Upper lobe of right lung (tissue), 1 donor: ENCODE data around the gene MTHFSD. TPM values are rescaled to one million over a fixed set of nuclear protein-coding genes. Genes with fewer than 3 reads are reported as not detected.

ENCODE experiments used
- ATAC-seq: fragments of 200-7000 bp; cut with Tn5 transposase; one replicate; pipeline ENCODE4 v1.9.1; 2020; ENCODE audit warnings: mild to moderate bottlenecking, moderate library complexity
- DNase-seq: peaks from one replicate; pipeline ENCODE4 v3.0.0-alpha.2; 2020
- H3K27ac ChIP-seq: fragments of 200-600 bp; one replicate; pipeline ENCODE4 v1.8.0; 2022
- H3K27me3 ChIP-seq: fragments of 200-600 bp; one replicate; pipeline ENCODE4 v1.8.0; 2022; ENCODE audit warnings: mild to moderate bottlenecking
- H3K36me3 ChIP-seq: fragments of 200-600 bp; one replicate; pipeline ENCODE4 v1.8.0; 2022
- H3K4me1 ChIP-seq: fragments of 200-600 bp; one replicate; pipeline ENCODE4 v1.8.0; 2022
- H3K4me3 ChIP-seq: fragments of 200-600 bp; one replicate; pipeline ENCODE4 v1.8.0; 2022; ENCODE audit warnings: mild to moderate bottlenecking
- H3K9me3 ChIP-seq: fragments of 200-600 bp; one replicate; pipeline ENCODE4 v1.8.0; 2022
- CTCF ChIP-seq: fragments of 200-600 bp; IDR thresholded peaks from one replicate; pipeline ENCODE4 v1.8.0; 2022; ENCODE audit warnings: antibody characterized with exemption
- intact Hi-C: fragments of 100-400 bp; cut with DNase I; formaldehyde crosslinking; loops from one replicate; pipeline ENCODE4 v1.11.0; 2022
- total RNA-seq: library from RNA; stranded (reverse); fragmentation: NEBNext Ultra II Directional; extraction: Animal tissue kit (Norgen Biotek cat#: 25700); gene quantifications from one replicate; pipeline ENCODE4 v1.2.1, GENCODE V29; 2021
- donor health status: DM: no; HTN: yes; CAD: no; lungs with severe emphysema.

MTHFSD gene
- total RNA-seq, 1 donor from 2014 or later = 18.7 TPM

GRCh38 chr16:86520317-86521210 lies 34.5 kb downstream of the MTHFSD start:
- H3K27me3 ChIP-seq = peaks cover 53% of the 10 kb centered on the region
- H3K4me3 ChIP-seq = no peak overlapping the region
- intact Hi-C loops = loop anchor here (10.0 kb wide), 1 partner anchor 696 kb away; no protein-coding TSS in a partner anchor
- no peak overlapping the region for H3K27ac ChIP-seq
- TF ChIP-seq CTCF = no peak
- no peak for DNase-seq
- no peak for ATAC-seq
- H3K36me3 ChIP-seq = no peaks in the 10 kb centered on the region
- H3K4me1 ChIP-seq = no peaks in the 10 kb centered on the region
- no peaks in the 10 kb centered on the region for H3K9me3 ChIP-seq

GRCh38 chr16:86519649-86520316 lies 35.3 kb downstream of the MTHFSD start:
- Histone ChIP-seq H3K4me3 (peak overlapping the region; percentile 28), H3K27ac (peak overlapping the region; percentile 20), H3K4me1 (no peaks in the 10 kb centered on the region), H3K36me3 (no peaks in the 10 kb centered on the region), H3K9me3 (no peaks in the 10 kb centered on the region), H3K27me3 (peaks cover 59% of the 10 kb centered on the region)
- intact Hi-C loops = loop anchor here (5.0 to 10.0 kb wide), 4 partner anchors 175 to 695 kb away; no protein-coding TSS in a partner anchor
- ATAC-seq (peak; percentile 59), DNase-seq (peak; percentile 78)
- peak; percentile 94 for TF ChIP-seq CTCF

GRCh38 chr16:86519007-86519648 lies 35.9 kb downstream of the MTHFSD start:
- peaks cover 64% of the 10 kb centered on the region for H3K27me3 ChIP-seq
- no peak for TF ChIP-seq CTCF

GRCh38 chr16:86517652-86518258 lies 37.3 kb downstream of the MTHFSD start:
- no peaks in the 10 kb centered on the region for H3K9me3 ChIP-seq
- peak overlapping the region; percentile 55 for H3K27ac ChIP-seq
- peak; percentile 65 for ATAC-seq
- no peak for DNase-seq
- TF ChIP-seq CTCF = peak; percentile 68
- intact Hi-C loops = loop anchor here (5.0 to 10.0 kb wide), 3 partner anchors 173 to 445 kb away; no protein-coding TSS in a partner anchor
- H3K4me3 ChIP-seq = no peak overlapping the region
- H3K4me1 ChIP-seq = no peaks in the 10 kb centered on the region
- peaks cover 4% of the 10 kb centered on the region for H3K36me3 ChIP-seq
- peaks cover 76% of the 10 kb centered on the region for H3K27me3 ChIP-seq

More at GRCh38 chr16:86519007-86519648, 35.9 kb downstream of the MTHFSD start:
- no peak overlapping the region for H3K4me3 ChIP-seq
- ATAC-seq = no peak
- no peaks in the 10 kb centered on the region for H3K4me1 ChIP-seq
- no peaks in the 10 kb centered on the region for H3K36me3 ChIP-seq
- H3K27ac ChIP-seq = peak overlapping the region; percentile 20
- intact Hi-C loops = loop anchor here (5.0 to 10.0 kb wide), 3 partner anchors 174 to 447 kb away; no protein-coding TSS in a partner anchor
- no peaks in the 10 kb centered on the region for H3K9me3 ChIP-seq
- DNase-seq = no peak

GRCh38 chr16:86517033-86517432 lies 38.0 kb downstream of the MTHFSD start:
- Histone ChIP-seq H3K9me3 (no peaks in the 10 kb centered on the region), H3K4me3 (peak overlapping the region; percentile 62), H3K4me1 (no peaks in the 10 kb centered on the region), H3K27me3 (peaks cover 77% of the 10 kb centered on the region), H3K36me3 (peaks cover 4% of the 10 kb centered on the region), H3K27ac (peak overlapping the region; percentile 86)
- DNase-seq (no peak), ATAC-seq (no peak)
- TF ChIP-seq CTCF = no peak
- intact Hi-C loops = loop anchor here (5.0 to 10.0 kb wide), 3 partner anchors 172 to 445 kb away; no protein-coding TSS in a partner anchor
